Testis (tissue), 3 donors: ENCODE data around the gene HJURP. TPM values are rescaled to one million over a fixed set of nuclear protein-coding genes. Genes with fewer than 3 reads are reported as not detected.

Experiments used
- DNase-seq: peaks from one replicate; pipeline ENCODE4 v3.0.0-alpha.2; 2019
- H3K27ac ChIP-seq, 2 donors: fragments of 200-600 bp; sonication (generic); one replicate each; pipeline ENCODE4 v1.5.1; 2019
- H3K27me3 ChIP-seq: fragments of 200-600 bp; sonication (generic); one replicate; pipeline ENCODE4 v1.5.1; 2019
- H3K36me3 ChIP-seq: fragments of 200-600 bp; sonication (generic); one replicate; pipeline ENCODE4 v1.5.1; 2017; ENCODE audit warnings: low read depth; ENCODE audit errors: missing control alignments
- H3K4me1 ChIP-seq: fragments of 200-600 bp; sonication (generic); one replicate; pipeline ENCODE4 v1.5.1; 2019
- H3K4me3 ChIP-seq, 2 donors: fragments of 200-600 bp; sonication (generic); one replicate each; pipeline ENCODE4 v1.5.1; 2017 to 2019
- H3K9me3 ChIP-seq: fragments of 200-600 bp; sonication (generic); one replicate; pipeline ENCODE4 v1.5.1; 2017
- POLR2A ChIP-seq: fragments of 450-650 bp; IDR thresholded peaks from one replicate; pipeline ENCODE4 v1.6.1; 2017; ENCODE audit warnings: antibody characterized with exemption, mild to moderate bottlenecking, moderate library complexity
- WGBS, 2 donors: methylation state at CpG; one replicate each; pipeline ENCODE4 v1.1.5; 2018; 5-methylcytosine and 5-hydroxymethylcytosine counted together
- intact Hi-C: fragments of 100-400 bp; cut with DNase I; formaldehyde crosslinking; loops from one replicate; pipeline ENCODE4 v1.15.1; 2023; ENCODE audit warnings: low total_unique reads
- polyA plus RNA-seq: library from polyadenylated mRNA; stranded (reverse); fragments of 350-450 nt; fragmentation: Illumina TruSeq; extraction: RNeasy Lipid Tissue Mini Kit (QIAGEN cat#74804); gene quantifications from one replicate; pipeline ENCODE4 v1.2.3, GENCODE V29; 2014; ENCODE audit warnings: low read depth, low replicate concordance; ENCODE audit not compliant: insufficient read depth
- total RNA-seq, 2 donors: library from RNA; depleted of rRNA; stranded (reverse); fragments of >200 nt; gene quantifications; one replicate each; pipeline ENCODE4 v1.2.3, GENCODE V29; 2016
- TF ChIP-seq, protein P1 (sequence below), 3 experiments: fragments of 450-650 bp in 2 of 3; fragments of 200-600 bp in 1 of 3; sonication (generic) in 1 of 3; IDR thresholded peaks; one replicate each; pipeline ENCODE4 v1.5.1; 2016 to 2019; ENCODE audit warnings: antibody characterized with exemption in 3 of 3, mild to moderate bottlenecking in 2 of 3, moderate library complexity in 1 of 3

HJURP gene
- total and polyA plus RNA-seq, 3 donors from 2014 or later, result 10.2 to 30.2 (median 13.9) TPM

GRCh38 chr2:233807215-233807865 lies 47.0 kb downstream of the HJURP start:
- H3K27me3 ChIP-seq, result no peaks in the 10 kb centered on the region
- DNase-seq, result peak; percentile 6
- WGBS, 2 donors, result 78 to 85% methylated on average over 10 to 12 of the region's 12 CpGs
- H3K27ac ChIP-seq, result no peak overlapping the region
- H3K4me1 ChIP-seq, result no peaks in the 10 kb centered on the region
- no peaks in the 10 kb centered on the region for H3K9me3 ChIP-seq
- intact Hi-C loops, result no loop called here
- H3K4me3 ChIP-seq, result no peak overlapping the region
- TF ChIP-seq, protein P1, sequence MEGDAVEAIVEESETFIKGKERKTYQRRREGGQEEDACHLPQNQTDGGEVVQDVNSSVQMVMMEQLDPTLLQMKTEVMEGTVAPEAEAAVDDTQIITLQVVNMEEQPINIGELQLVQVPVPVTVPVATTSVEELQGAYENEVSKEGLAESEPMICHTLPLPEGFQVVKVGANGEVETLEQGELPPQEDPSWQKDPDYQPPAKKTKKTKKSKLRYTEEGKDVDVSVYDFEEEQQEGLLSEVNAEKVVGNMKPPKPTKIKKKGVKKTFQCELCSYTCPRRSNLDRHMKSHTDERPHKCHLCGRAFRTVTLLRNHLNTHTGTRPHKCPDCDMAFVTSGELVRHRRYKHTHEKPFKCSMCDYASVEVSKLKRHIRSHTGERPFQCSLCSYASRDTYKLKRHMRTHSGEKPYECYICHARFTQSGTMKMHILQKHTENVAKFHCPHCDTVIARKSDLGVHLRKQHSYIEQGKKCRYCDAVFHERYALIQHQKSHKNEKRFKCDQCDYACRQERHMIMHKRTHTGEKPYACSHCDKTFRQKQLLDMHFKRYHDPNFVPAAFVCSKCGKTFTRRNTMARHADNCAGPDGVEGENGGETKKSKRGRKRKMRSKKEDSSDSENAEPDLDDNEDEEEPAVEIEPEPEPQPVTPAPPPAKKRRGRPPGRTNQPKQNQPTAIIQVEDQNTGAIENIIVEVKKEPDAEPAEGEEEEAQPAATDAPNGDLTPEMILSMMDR (IDR thresholded peaks at IDR 0.05), result no peak
- TF ChIP-seq POLR2A, result no peak
- no peaks in the 10 kb centered on the region for H3K36me3 ChIP-seq

DNA sequence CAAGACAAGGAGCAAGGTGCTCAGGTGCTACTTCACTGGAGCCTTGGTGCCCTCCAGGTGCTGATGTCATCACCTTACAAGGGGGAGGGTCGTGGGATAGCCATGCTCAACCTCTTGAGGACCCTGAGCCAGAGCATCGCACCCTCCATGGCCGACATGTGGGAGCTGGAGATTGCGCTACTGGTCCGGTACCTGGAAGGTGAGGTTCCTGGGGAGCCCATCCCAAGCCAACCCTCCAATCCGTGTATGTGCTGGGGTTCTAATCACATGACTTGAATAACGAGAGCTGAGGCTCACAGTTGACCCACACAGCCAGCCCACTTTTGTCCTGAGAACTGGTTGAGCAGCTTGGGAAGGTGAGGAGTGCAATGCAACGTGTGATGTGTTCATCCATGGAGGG lies 50.3 kb downstream of the HJURP start:
- H3K4me3 ChIP-seq, result no peak overlapping the region
- intact Hi-C loops, result no loop called here
- no peaks in the 10 kb centered on the region for H3K9me3 ChIP-seq
- H3K27ac ChIP-seq, result no peak overlapping the region
- H3K27me3 ChIP-seq, result no peaks in the 10 kb centered on the region
- peak; percentile 9 for DNase-seq
- TF ChIP-seq, protein P1 (IDR thresholded peaks at IDR 0.05), result no peak
- no peak for TF ChIP-seq POLR2A
- H3K4me1 ChIP-seq, result no peaks in the 10 kb centered on the region
- H3K36me3 ChIP-seq, result no peaks in the 10 kb centered on the region
- 56 to 71% methylated on average over 4 to 8 of the region's 8 CpGs for WGBS, 2 donors

GRCh38 chr2:233803292-233803911 lies 50.9 kb downstream of the HJURP start:
- intact Hi-C loops, result no loop called here
- Histone ChIP-seq H3K36me3 (no peaks in the 10 kb centered on the region), H3K4me3 (no peak overlapping the region), H3K4me1 (no peaks in the 10 kb centered on the region), H3K27me3 (no peaks in the 10 kb centered on the region), H3K9me3 (no peaks in the 10 kb centered on the region), H3K27ac (no peak overlapping the region)
- peak; percentile 9 for DNase-seq
- no peak for TF ChIP-seq POLR2A
- TF ChIP-seq, protein P1 (IDR thresholded peaks at IDR 0.05), result no peak
- WGBS, 2 donors, result 81 to 89% methylated on average over 1 to 2 of the region's 2 CpGs

- Histone ChIP-seq H3K9me3 (no peaks in the 10 kb centered on the region), H3K4me1 (no peaks in the 10 kb centered on the region), H3K27me3 (no peaks in the 10 kb centered on the region), H3K27ac (no peak overlapping the region), H3K36me3 (no peaks in the 10 kb centered on the region), H3K4me3 (no peak overlapping the region)
- WGBS, 2 donors, result 74 to 77% methylated on average over 3 of the region's 3 CpGs
- no peak for TF ChIP-seq POLR2A
- TF ChIP-seq, protein P1 (IDR thresholded peaks at IDR 0.05), result no peak
- intact Hi-C loops, result no loop called here
- DNase-seq, result peak; percentile 9
These were observed 52.1 kb downstream of the HJURP start for GRCh38 chr2:233802132-233802815.
